Neuronal stem cell (in vitro differentiated cells): ENCODE data around the gene TRIM67.
A peak's percentile ranks its signal among the peaks of the same experiment; 100 is the strongest.

Source experiments
- DNase-seq: peaks from one replicate; pipeline ENCODE4 v3.0.0-alpha.2; 2013; ENCODE audit warnings: low spot score
- H2AFZ ChIP-seq: one replicate; pipeline ENCODE4 v1.6.1; 2013; ENCODE audit warnings: mild to moderate bottlenecking, low read length, inconsistent platforms
- H2AK5ac ChIP-seq: 2 replicates; pipeline ENCODE4 v1.6.1; 2013; ENCODE audit warnings: low read depth, mild to moderate bottlenecking, inconsistent platforms, low read length, moderate library complexity, mixed read lengths
- H2BK120ac ChIP-seq: 2 replicates; pipeline ENCODE4 v1.6.1; 2013; ENCODE audit warnings: low read depth, mild to moderate bottlenecking, inconsistent platforms, low read length, moderate library complexity, mixed read lengths
- H2BK12ac ChIP-seq: one replicate; pipeline ENCODE4 v1.6.1; 2013; ENCODE audit warnings: low read length, inconsistent platforms
- H2BK15ac ChIP-seq: 2 replicates; pipeline ENCODE4 v1.6.1; 2013; ENCODE audit warnings: mild to moderate bottlenecking, low read length, inconsistent platforms, mixed read lengths
- H2BK5ac ChIP-seq: one replicate; pipeline ENCODE4 v1.6.1; 2013; ENCODE audit warnings: inconsistent platforms, mild to moderate bottlenecking, low read length, moderate library complexity
- H3K14ac ChIP-seq: one replicate; pipeline ENCODE4 v1.6.1; 2013; ENCODE audit warnings: low read length, inconsistent platforms
- H3K18ac ChIP-seq: 2 replicates; pipeline ENCODE4 v1.6.1; 2013; ENCODE audit warnings: low read length, inconsistent platforms
- H3K23ac ChIP-seq: 2 replicates; pipeline ENCODE4 v1.6.1; 2013; ENCODE audit warnings: low read depth, mild to moderate bottlenecking, mixed read lengths, low read length, inconsistent platforms; ENCODE audit not compliant: poor library complexity
- H3K27ac ChIP-seq: replicated peaks from 3 replicates; pipeline ENCODE4 v1.5.1; 2013; ENCODE audit warnings: low read length, inconsistent platforms
- H3K27me3 ChIP-seq, 3 experiments: 2 replicates each; pipeline ENCODE4 v1.6.1; 2013; ENCODE audit warnings: low read length in 3 of 3, mild to moderate bottlenecking in 2 of 3, inconsistent platforms in 1 of 3, low read depth in 1 of 3, mixed read lengths in 1 of 3, moderate library complexity in 1 of 3; ENCODE audit not compliant: control insufficient read depth in 3 of 3, insufficient read depth in 3 of 3
- H3K36me3 ChIP-seq, 2 donors: replicated peaks in 1 of 2; 2 replicates each; pipeline ENCODE4 v1.6.1; 2013; ENCODE audit warnings: low read length in 2 of 2; ENCODE audit not compliant: control insufficient read depth in 2 of 2, insufficient read depth in 2 of 2
- H3K4ac ChIP-seq: 2 replicates; pipeline ENCODE4 v1.6.1; 2013; ENCODE audit warnings: inconsistent platforms, mild to moderate bottlenecking, low read length, moderate library complexity
- H3K4me1 ChIP-seq, 2 donors: 1 replicate in 1 of 2; 2 replicates in 1 of 2; pipeline ENCODE4 v1.6.1; 2013; ENCODE audit warnings: low read length in 2 of 2, low read depth in 1 of 2; ENCODE audit not compliant: control insufficient read depth in 2 of 2, insufficient read depth in 1 of 2
- H3K4me2 ChIP-seq: one replicate; pipeline ENCODE4 v1.6.1; 2013; ENCODE audit warnings: mild to moderate bottlenecking, low read length, inconsistent platforms; ENCODE audit not compliant: insufficient read depth, poor library complexity, severe bottlenecking
- H3K4me3 ChIP-seq, 2 donors: 2 replicates each; pipeline ENCODE4 v1.5.1; 2013; ENCODE audit warnings: low read length in 2 of 2, mild to moderate bottlenecking in 2 of 2, inconsistent platforms in 1 of 2, moderate library complexity in 1 of 2
- H3K79me1 ChIP-seq: one replicate; pipeline ENCODE4 v1.6.1; 2013; ENCODE audit warnings: low read depth, mild to moderate bottlenecking, inconsistent platforms, low read length, moderate library complexity
- H3K9ac ChIP-seq: one replicate; pipeline ENCODE4 v1.6.1; 2013; ENCODE audit warnings: mild to moderate bottlenecking, low read depth, low read length, inconsistent platforms; ENCODE audit not compliant: poor library complexity
- H3K9me3 ChIP-seq, 2 donors: replicated peaks in 1 of 2; 2 replicates each; pipeline versions ENCODE3 to v1.6.1; 2013; ENCODE audit warnings: low read length in 2 of 2, mild to moderate bottlenecking in 2 of 2, inconsistent platforms in 1 of 2, low read depth in 1 of 2, mixed read lengths in 1 of 2, moderate library complexity in 1 of 2; ENCODE audit not compliant: control insufficient read depth in 2 of 2, insufficient read depth in 1 of 2
- H4K8ac ChIP-seq: one replicate; pipeline ENCODE4 v1.6.1; 2013; ENCODE audit warnings: low read depth, mild to moderate bottlenecking, inconsistent platforms, low read length, moderate library complexity
- H4K91ac ChIP-seq: one replicate; pipeline ENCODE4 v1.6.1; 2013; ENCODE audit warnings: low read length, low read depth, mild to moderate bottlenecking, inconsistent platforms; ENCODE audit not compliant: poor library complexity
- WGBS, 2 donors: extraction: QIAGEN DNeasy Blood & Tissue Kit; methylation state at CpG; one replicate each; pipeline ENCODE4 v1.1.7; 2013; ENCODE audit warnings: missing lambda C conversion rate in 2 of 2, mixed read lengths in 1 of 2; ENCODE audit not compliant: insufficient read length in 2 of 2, insufficient replicate concordance in 1 of 2; ENCODE audit errors: extremely low coverage in 2 of 2; 5-methylcytosine and 5-hydroxymethylcytosine counted together

TRIM67 gene

GRCh38 chr1:231208980-231209379, 47.1 kb downstream of the TRIM67 start:
- H3K4me1 ChIP-seq = peaks cover 0 to 2% of the 10 kb centered on the region in 2 donors
- DNase-seq = no peak
- H4K8ac ChIP-seq = no peak overlapping the region
- H3K4ac ChIP-seq = no peak overlapping the region
- no peak overlapping the region for H3K4me3 ChIP-seq
- no peak overlapping the region for H2BK5ac ChIP-seq
- H3K4me2 ChIP-seq = no peak overlapping the region
- H3K9me3 ChIP-seq = no peaks in the 10 kb centered on the region
- peaks cover 0 to 25% (median 0%) of the 10 kb centered on the region in 3 experiments for H3K27me3 ChIP-seq
- no CpG with 5 or more reads among the region's 14 CpGs for WGBS, 2 donors
- H2BK120ac ChIP-seq = no peak overlapping the region
- peak overlapping the region; percentile 51 for H3K9ac ChIP-seq
- H3K18ac ChIP-seq = peak overlapping the region; percentile 52
- no peak overlapping the region for H2AFZ ChIP-seq
- no peak overlapping the region for H2BK15ac ChIP-seq
- no peaks in the 10 kb centered on the region for H3K36me3 ChIP-seq
- H2BK12ac ChIP-seq = no peak overlapping the region
- H2AK5ac ChIP-seq = no peak overlapping the region
- H3K23ac ChIP-seq = no peak overlapping the region
- H3K79me1 ChIP-seq = no peaks in the 10 kb centered on the region
- no peak overlapping the region for H3K27ac ChIP-seq
- no peak overlapping the region for H3K14ac ChIP-seq
- no peak overlapping the region for H4K91ac ChIP-seq

- no CpG with 5 or more reads among the region's 5 CpGs for WGBS, 2 donors
- no peak overlapping the region for H3K4me2 ChIP-seq
- peak overlapping the region; percentile 60 for H2AK5ac ChIP-seq
- no peak overlapping the region for H3K18ac ChIP-seq
- H3K27me3 ChIP-seq = peaks cover 0 to 21% (median 0%) of the 10 kb centered on the region in 3 experiments
- H3K79me1 ChIP-seq = no peaks in the 10 kb centered on the region
- no peak overlapping the region for H2BK12ac ChIP-seq
- H2BK15ac ChIP-seq = no peak overlapping the region
- no peak overlapping the region for H4K8ac ChIP-seq
- no peak overlapping the region for H3K9ac ChIP-seq
- H3K14ac ChIP-seq = no peak overlapping the region
- H3K4ac ChIP-seq = no peak overlapping the region
- no peak overlapping the region for H2AFZ ChIP-seq
- H4K91ac ChIP-seq = no peak overlapping the region
- H3K4me1 ChIP-seq = peaks cover 0 to 2% of the 10 kb centered on the region in 2 donors
- H3K23ac ChIP-seq = no peak overlapping the region
- H3K4me3 ChIP-seq = no peak overlapping the region
- H3K9me3 ChIP-seq = no peaks in the 10 kb centered on the region
- H2BK120ac ChIP-seq = no peak overlapping the region
- DNase-seq = no peak
- H3K36me3 ChIP-seq = no peaks in the 10 kb centered on the region
- H2BK5ac ChIP-seq = no peak overlapping the region
- no peak overlapping the region for H3K27ac ChIP-seq
Measured at GRCh38 chr1:231209531-231209930, 47.7 kb downstream of the TRIM67 start.

- Histone ChIP-seq H2BK15ac (no peak overlapping the region), H3K4me1 (peaks cover 0 to 2% of the 10 kb centered on the region in 2 donors), H3K36me3 (no peaks in the 10 kb centered on the region), H3K14ac (no peak overlapping the region), H3K18ac (no peak overlapping the region), H3K27ac (no peak overlapping the region), H2BK12ac (no peak overlapping the region), H4K8ac (no peak overlapping the region), H2BK120ac (no peak overlapping the region), H2BK5ac (no peak overlapping the region), H3K79me1 (no peaks in the 10 kb centered on the region), H3K23ac (no peak overlapping the region), H3K27me3 (peaks cover 0 to 21% (median 0%) of the 10 kb centered on the region in 3 experiments), H3K4me2 (no peak overlapping the region), H3K4me3 (no peak overlapping the region), H2AFZ (no peak overlapping the region), H3K9ac (no peak overlapping the region), H2AK5ac (no peak overlapping the region), H3K9me3 (no peaks in the 10 kb centered on the region), H3K4ac (no peak overlapping the region), H4K91ac (no peak overlapping the region)
- DNase-seq = no peak
- WGBS, 2 donors = no CpG with 5 or more reads among the region's 6 CpGs
Measured at GRCh38 chr1:231210126-231210525, 48.3 kb downstream of the TRIM67 start.

- H2AK5ac ChIP-seq = peak overlapping the region; percentile 76
- H3K4me2 ChIP-seq = peak overlapping the region; percentile 54
- peak overlapping the region; percentile 94 for H2AFZ ChIP-seq
- peaks cover 0 to 27% (median 0%) of the 10 kb centered on the region in 3 experiments for H3K27me3 ChIP-seq
- H3K4me1 ChIP-seq = peaks cover 2% of the 10 kb centered on the region in 2 donors
- H3K9me3 ChIP-seq = no peaks in the 10 kb centered on the region
- no peaks in the 10 kb centered on the region for H3K79me1 ChIP-seq
- peak overlapping the region; percentile 60 for H3K9ac ChIP-seq
- H2BK15ac ChIP-seq = peak overlapping the region; percentile 74
- DNase-seq = peak; percentile 84
- no peak overlapping the region for H4K91ac ChIP-seq
- no peak overlapping the region for H2BK5ac ChIP-seq
- H3K18ac ChIP-seq = peak overlapping the region; percentile 67
- no peak overlapping the region for H3K27ac ChIP-seq
- peak overlapping the region; percentile 11 for H3K23ac ChIP-seq
- H2BK12ac ChIP-seq = no peak overlapping the region
- H3K36me3 ChIP-seq = no peaks in the 10 kb centered on the region
- H3K4ac ChIP-seq = no peak overlapping the region
- WGBS, 2 donors = no CpG with 5 or more reads among the region's 28 CpGs
- no peak overlapping the region for H2BK120ac ChIP-seq
- no peak overlapping the region for H4K8ac ChIP-seq
- H3K4me3 ChIP-seq = peak overlapping the region in 1 of 2 donors; percentile 37
- peak overlapping the region; percentile 73 for H3K14ac ChIP-seq
Measured at GRCh38 chr1:231211005-231211857, 49.4 kb downstream of the TRIM67 start.
